ENCODE results near the gene ZNF780B. TPM values are rescaled to one million over a fixed set of nuclear protein-coding genes. Genes with fewer than 3 reads are reported as not detected.

The ZNF780B gene
- polyA plus RNA-seq, 1 donor from 2014 or later, result 28.8 TPM

DNA sequence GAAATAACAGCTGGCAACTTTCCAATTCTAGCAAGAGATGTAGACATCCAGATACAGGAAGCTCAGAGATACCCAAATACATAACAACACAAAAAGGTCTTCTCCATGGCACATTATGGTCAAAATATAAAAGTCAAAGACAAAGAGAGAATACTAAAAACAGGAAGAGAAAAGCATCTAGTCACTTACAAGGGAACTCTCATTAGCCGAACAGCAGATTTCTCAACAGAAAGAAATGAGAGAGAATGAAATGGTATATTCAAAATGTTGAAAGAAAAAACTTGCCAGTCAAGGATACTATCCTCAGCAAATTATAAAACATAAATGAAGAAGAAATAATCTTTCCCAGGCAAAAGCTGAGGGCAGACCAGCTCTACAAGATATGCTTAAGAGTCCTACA is 22.3 kb upstream of the ZNF780B start:
- Histone ChIP-seq H3K9ac (ENCODE audit: low read length) (no peak overlapping the region), H3K4me3 (ENCODE audit: low read length) (no peak overlapping the region), H3K9me3 (ENCODE audit: low read length) (no peaks in the 10 kb centered on the region), H3F3A (ENCODE audit: insufficient read depth, low read length, poor library complexity, severe bottlenecking) (no peaks in the 10 kb centered on the region), H3K4me2 (ENCODE audit: low read length) (no peak overlapping the region), H3K27me3 (ENCODE audit: insufficient read depth, low read depth, low read length) (no peaks in the 10 kb centered on the region), H4K20me1 (ENCODE audit: insufficient read depth) (no peaks in the 10 kb centered on the region), H3K36me3 (ENCODE audit: insufficient read depth, low read length) (peaks cover 32% of the 10 kb centered on the region), H3K79me2 (replicated peaks; ENCODE audit: insufficient read depth, low read length) (no peaks in the 10 kb centered on the region), H3K9me2 (ENCODE audit: insufficient read depth, low read length) (no peaks in the 10 kb centered on the region), H2AFZ (ENCODE audit: low read depth, low read length) (no peak overlapping the region), H3K27ac (ENCODE audit: low read length) (no peak overlapping the region)
- TF ChIP-seq CTCF (IDR thresholded peaks at IDR 0.05; ENCODE audit: poor library complexity, severe bottlenecking), result no peak
- TF ChIP-seq POLR2AphosphoS5 (IDR thresholded peaks at IDR 0.05), result no peak
- no peak for TF ChIP-seq RAD21 (conservative IDR thresholded peaks at IDR 0.05)
- no peak for TF ChIP-seq REST (IDR thresholded peaks at IDR 0.05; ENCODE audit: borderline replicate concordance)
- no peak for TF ChIP-seq MXI1 (conservative IDR thresholded peaks at IDR 0.05; ENCODE audit: poor library complexity, severe bottlenecking)
- TF ChIP-seq EZH2 (IDR thresholded peaks at IDR 0.05; ENCODE audit: borderline replicate concordance, insufficient read depth, low read length, poor library complexity, severe bottlenecking), result no peak
- no peak for TF ChIP-seq EP300 (conservative IDR thresholded peaks at IDR 0.05; ENCODE audit: poor library complexity, severe bottlenecking)
- no peak for TF ChIP-seq TAF1 (IDR thresholded peaks at IDR 0.05; ENCODE audit: low read depth)
- no peak for TF ChIP-seq SMC3 (conservative IDR thresholded peaks at IDR 0.05; ENCODE audit: poor library complexity)

DNA sequence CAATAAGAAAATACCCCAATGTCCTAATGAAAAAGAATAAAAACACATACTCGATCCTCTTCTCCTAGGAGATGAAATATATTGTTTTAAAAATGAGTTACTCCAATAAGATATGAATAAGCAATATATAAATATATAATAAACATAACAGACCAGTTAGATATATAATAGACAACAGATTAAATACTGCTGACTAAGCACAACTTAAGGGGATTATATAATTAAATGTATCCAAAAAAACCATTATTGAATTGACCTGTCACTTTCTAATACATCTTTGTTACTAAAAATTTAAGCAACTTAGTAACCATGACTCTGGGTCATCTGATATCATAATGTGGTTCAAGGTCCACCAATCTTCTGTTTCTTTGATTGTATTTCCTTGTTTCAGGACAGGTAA is 14.0 kb upstream of the ZNF780B start:
- H3K79me2 ChIP-seq (replicated peaks; ENCODE audit: insufficient read depth, low read length), result no peaks in the 10 kb centered on the region
- no peak overlapping the region for H3K27ac ChIP-seq (ENCODE audit: low read length)
- no peak overlapping the region for H3K4me2 ChIP-seq (ENCODE audit: low read length)
- H3K9me2 ChIP-seq (ENCODE audit: insufficient read depth, low read length), result no peaks in the 10 kb centered on the region
- no peaks in the 10 kb centered on the region for H3F3A ChIP-seq (ENCODE audit: insufficient read depth, low read length, poor library complexity, severe bottlenecking)
- H3K27me3 ChIP-seq (ENCODE audit: insufficient read depth, low read depth, low read length), result no peaks in the 10 kb centered on the region
- no peaks in the 10 kb centered on the region for H3K9me3 ChIP-seq (ENCODE audit: low read length)
- no peak overlapping the region for H3K4me3 ChIP-seq (ENCODE audit: low read length)
- TF ChIP-seq SMC3 (conservative IDR thresholded peaks at IDR 0.05; ENCODE audit: poor library complexity), result no peak
- TF ChIP-seq MXI1 (conservative IDR thresholded peaks at IDR 0.05; ENCODE audit: poor library complexity, severe bottlenecking), result no peak
- no peak for TF ChIP-seq CTCF (IDR thresholded peaks at IDR 0.05; ENCODE audit: poor library complexity, severe bottlenecking)
- TF ChIP-seq RAD21 (conservative IDR thresholded peaks at IDR 0.05), result no peak
- no peak for TF ChIP-seq EZH2 (IDR thresholded peaks at IDR 0.05; ENCODE audit: borderline replicate concordance, insufficient read depth, low read length, poor library complexity, severe bottlenecking)
- TF ChIP-seq TAF1 (IDR thresholded peaks at IDR 0.05; ENCODE audit: low read depth), result no peak
- no peak for TF ChIP-seq POLR2AphosphoS5 (IDR thresholded peaks at IDR 0.05)
- TF ChIP-seq REST (IDR thresholded peaks at IDR 0.05; ENCODE audit: borderline replicate concordance), result no peak
- no peak for TF ChIP-seq EP300 (conservative IDR thresholded peaks at IDR 0.05; ENCODE audit: poor library complexity, severe bottlenecking)
- H3K9ac ChIP-seq (ENCODE audit: low read length), result no peak overlapping the region
- no peaks in the 10 kb centered on the region for H4K20me1 ChIP-seq (ENCODE audit: insufficient read depth)
- no peak overlapping the region for H2AFZ ChIP-seq (ENCODE audit: low read depth, low read length)
- H3K36me3 ChIP-seq (ENCODE audit: insufficient read depth, low read length), result peaks cover 7% of the 10 kb centered on the region
